Renal cortex interstitium (tissue), 15 donors: Measurements from ENCODE around the gene MCRIP1. TPM values are rescaled to one million over a fixed set of nuclear protein-coding genes. Genes with fewer than 3 reads are reported as not detected.
A peak's percentile ranks its signal among the peaks of the same experiment; 100 is the strongest.

Source experiments
- DNase-seq, 11 donors: peaks; one replicate each; pipeline ENCODE4 v3.0.0-alpha.2; 2013; ENCODE audit warnings: low read depth in 9 of 11, low spot score in 4 of 11; ENCODE audit errors: extremely low read depth in 1 of 11
- long read RNA-seq, 16 experiments: transcript quantifications; one replicate each; lab custom pipeline, GENCODE V29; 2026
- polyA plus RNA-seq, 3 donors: library from polyadenylated mRNA; unstranded; fragments of 120-200 nt; gene quantifications; one replicate each; pipeline ENCODE4 v1.2.1, GENCODE V29; 2013; ENCODE audit not compliant: insufficient read length in 3 of 3

MCRIP1 gene, protein sequence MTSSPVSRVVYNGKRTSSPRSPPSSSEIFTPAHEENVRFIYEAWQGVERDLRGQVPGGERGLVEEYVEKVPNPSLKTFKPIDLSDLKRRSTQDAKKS
- 100 to 1,000 TPM in 2 of 3 donors, 10 to 100 TPM in 1; 61.8 to 109 (median 107) TPM for polyA plus RNA-seq
- long read RNA-seq, donor 1, transcript MCRIP1-201 (5 exons, 1,209 nt) = major isoform, 24 of 44 reads
- long read RNA-seq, donor 1, transcript MCRIP1-203 (6 exons, 925 nt) = minor isoform, 13 of 44 reads
- long read RNA-seq, donor 1, partial matches to known transcripts = 0 of 44 reads
- long read RNA-seq, donor 1, other reads (novel, unspliced or antisense) = 0 of 44 reads
- long read RNA-seq, donor 2, transcript MCRIP1-207 (4 exons, 2,775 nt) = minor isoform, 10 of 75 reads
- long read RNA-seq, donor 2, transcript MCRIP1-201 (5 exons, 1,209 nt) = major isoform, 33 of 75 reads
- long read RNA-seq, donor 2, transcript MCRIP1-210 (4 exons, 577 nt) = minor isoform, 6 of 75 reads
- long read RNA-seq, donor 2, transcript MCRIP1-203 (6 exons, 925 nt) = minor isoform, 10 of 75 reads
- long read RNA-seq, donor 2, partial matches to known transcripts = 11 of 75 reads
- long read RNA-seq, donor 2, other reads (novel, unspliced or antisense) = 0 of 75 reads
- long read RNA-seq, donor 3, transcript MCRIP1-211 (3 exons, 751 nt) = minor isoform, 9 of 116 reads
- long read RNA-seq, donor 3, transcript MCRIP1-201 (5 exons, 1,209 nt) = major isoform, 61 of 116 reads
- long read RNA-seq, donor 3, transcript MCRIP1-203 (6 exons, 925 nt) = minor isoform, 25 of 116 reads
- long read RNA-seq, donor 3, transcript MCRIP1-207 (4 exons, 2,775 nt) = minor isoform, 12 of 116 reads
- long read RNA-seq, donor 3, partial matches to known transcripts = 0 of 116 reads
- long read RNA-seq, donor 3, other reads (novel, unspliced or antisense) = 0 of 116 reads
- long read RNA-seq, donor 4, transcript MCRIP1-203 (6 exons, 925 nt) = minor isoform, 9 of 65 reads
- long read RNA-seq, donor 4, transcript MCRIP1-207 (4 exons, 2,775 nt) = minor isoform, 10 of 65 reads
- long read RNA-seq, donor 4, transcript MCRIP1-201 (5 exons, 1,209 nt) = major isoform, 35 of 65 reads
- long read RNA-seq, donor 4, partial matches to known transcripts = 0 of 65 reads
- long read RNA-seq, donor 4, other reads (novel, unspliced or antisense) = 0 of 65 reads
- long read RNA-seq, donor 5 = 0 reads
- long read RNA-seq, donor 6, transcript MCRIP1-207 (4 exons, 2,775 nt) = minor isoform, 6 of 73 reads
- long read RNA-seq, donor 6, transcript MCRIP1-201 (5 exons, 1,209 nt) = major isoform, 40 of 73 reads
- long read RNA-seq, donor 6, transcript MCRIP1-203 (6 exons, 925 nt) = minor isoform, 10 of 73 reads
- long read RNA-seq, donor 6, partial matches to known transcripts = 8 of 73 reads
- long read RNA-seq, donor 6, other reads (novel, unspliced or antisense) = 0 of 73 reads
- long read RNA-seq, donor 7, transcript MCRIP1-207 (4 exons, 2,775 nt) = minor isoform, 8 of 71 reads
- long read RNA-seq, donor 7, transcript MCRIP1-203 (6 exons, 925 nt) = minor isoform, 11 of 71 reads
- long read RNA-seq, donor 7, transcript MCRIP1-201 (5 exons, 1,209 nt) = major isoform, 38 of 71 reads
- long read RNA-seq, donor 7, partial matches to known transcripts = 5 of 71 reads
- long read RNA-seq, donor 7, other reads (novel, unspliced or antisense) = 0 of 71 reads
- long read RNA-seq, donor 8 = 0 reads
- long read RNA-seq, donor 9, transcript MCRIP1-203 (6 exons, 925 nt) = minor isoform, 17 of 82 reads
- long read RNA-seq, donor 9, transcript MCRIP1-207 (4 exons, 2,775 nt) = minor isoform, 7 of 82 reads
- long read RNA-seq, donor 9, transcript MCRIP1-201 (5 exons, 1,209 nt) = major isoform, 41 of 82 reads
- long read RNA-seq, donor 9, partial matches to known transcripts = 6 of 82 reads
- long read RNA-seq, donor 9, other reads (novel, unspliced or antisense) = 0 of 82 reads
- long read RNA-seq, donor 10, transcript MCRIP1-203 (6 exons, 925 nt) = minor isoform, 10 of 65 reads
- long read RNA-seq, donor 10, transcript MCRIP1-201 (5 exons, 1,209 nt) = major isoform, 44 of 65 reads
- long read RNA-seq, donor 10, partial matches to known transcripts = 0 of 65 reads
- long read RNA-seq, donor 10, other reads (novel, unspliced or antisense) = 0 of 65 reads
- long read RNA-seq, donor 11, transcript MCRIP1-207 (4 exons, 2,775 nt) = minor isoform, 7 of 50 reads
- long read RNA-seq, donor 11, transcript MCRIP1-201 (5 exons, 1,209 nt) = major isoform, 24 of 50 reads
- long read RNA-seq, donor 11, transcript MCRIP1-212 (5 exons, 2,979 nt) = minor isoform, 7 of 50 reads
- long read RNA-seq, donor 11, transcript MCRIP1-203 (6 exons, 925 nt) = minor isoform, 8 of 50 reads
- long read RNA-seq, donor 11, partial matches to known transcripts = 0 of 50 reads
- long read RNA-seq, donor 11, other reads (novel, unspliced or antisense) = 0 of 50 reads
- long read RNA-seq, donor 12, transcript MCRIP1-201 (5 exons, 1,209 nt) = major isoform, 17 of 28 reads
- long read RNA-seq, donor 12, partial matches to known transcripts = 0 of 28 reads
- long read RNA-seq, donor 12, other reads (novel, unspliced or antisense) = 0 of 28 reads
- long read RNA-seq, donor 13 = 0 reads
- long read RNA-seq, donor 14, transcript MCRIP1-203 (6 exons, 925 nt) = minor isoform, 11 of 60 reads
- long read RNA-seq, donor 14, transcript MCRIP1-207 (4 exons, 2,775 nt) = minor isoform, 7 of 60 reads
- long read RNA-seq, donor 14, transcript MCRIP1-201 (5 exons, 1,209 nt) = major isoform, 27 of 60 reads
- long read RNA-seq, donor 14, partial matches to known transcripts = 6 of 60 reads
- long read RNA-seq, donor 14, other reads (novel, unspliced or antisense) = 0 of 60 reads
- long read RNA-seq, donor 15, transcript MCRIP1-201 (5 exons, 1,209 nt) = major isoform, 21 of 28 reads
- long read RNA-seq, donor 15, transcript MCRIP1-203 (6 exons, 925 nt) = minor isoform, 5 of 28 reads
- long read RNA-seq, donor 15, partial matches to known transcripts = 0 of 28 reads
- long read RNA-seq, donor 15, other reads (novel, unspliced or antisense) = 0 of 28 reads
- long read RNA-seq, donor 16, transcript MCRIP1-207 (4 exons, 2,775 nt) = minor isoform, 15 of 159 reads
- long read RNA-seq, donor 16, transcript MCRIP1-203 (6 exons, 925 nt) = minor isoform, 22 of 159 reads
- long read RNA-seq, donor 16, transcript MCRIP1-211 (3 exons, 751 nt) = minor isoform, 5 of 159 reads
- long read RNA-seq, donor 16, transcript MCRIP1-201 (5 exons, 1,209 nt) = major isoform, 96 of 159 reads
- long read RNA-seq, donor 16, partial matches to known transcripts = 9 of 159 reads
- long read RNA-seq, donor 16, other reads (novel, unspliced or antisense) = 0 of 159 reads

- DNase-seq = peak; percentile 80 to 94 (median 89)
Measured at GRCh38 chr17:81833160-81833920, at the start of gene MCRIP1. TSS of gene MCRIP1 (minus strand) at chr17:81833291. CDS start at chr17:81824506, 8,785 bp downstream.

- no peak for DNase-seq
Measured at GRCh38 chr17:81879121-81879520, 46.0 kb upstream of the MCRIP1 start.

- DNase-seq = no peak
Measured at GRCh38 chr17:81878294-81878693, 45.2 kb upstream of the MCRIP1 start.

DNA sequence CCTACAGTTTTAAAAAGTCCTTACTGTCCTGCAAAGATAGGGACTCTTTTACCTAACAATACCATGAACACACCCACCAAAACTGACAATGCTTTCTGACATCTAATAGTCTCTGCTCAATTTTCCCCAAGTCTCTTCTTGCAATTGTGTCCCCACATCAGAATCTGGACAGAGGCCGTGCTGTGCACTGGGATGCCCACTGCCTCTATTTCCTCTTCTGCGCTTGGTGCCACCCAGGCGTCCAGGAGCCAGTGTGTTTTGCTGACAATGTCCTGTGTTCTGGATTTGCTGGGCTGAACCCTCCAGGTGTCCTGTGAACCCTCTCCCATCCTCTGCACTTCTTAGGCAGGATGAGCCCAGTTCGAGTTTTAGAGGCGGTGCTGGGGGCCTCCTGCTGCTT lies 44.5 kb upstream of the MCRIP1 start:
- no peak for DNase-seq

- DNase-seq = peak in 9 of 11 donors; percentile 67 to 88 (median 82)
Measured at GRCh38 chr17:81871387-81872230, 38.5 kb upstream of the MCRIP1 start.

GRCh38 chr17:81870981-81871386 lies 37.9 kb upstream of the MCRIP1 start, which contains the start of gene ARHGDIA:
TSS of gene ARHGDIA (minus strand) at chr17:81871337. CDS start at chr17:81869930, 1,407 bp downstream.
- no peak for DNase-seq

DNA sequence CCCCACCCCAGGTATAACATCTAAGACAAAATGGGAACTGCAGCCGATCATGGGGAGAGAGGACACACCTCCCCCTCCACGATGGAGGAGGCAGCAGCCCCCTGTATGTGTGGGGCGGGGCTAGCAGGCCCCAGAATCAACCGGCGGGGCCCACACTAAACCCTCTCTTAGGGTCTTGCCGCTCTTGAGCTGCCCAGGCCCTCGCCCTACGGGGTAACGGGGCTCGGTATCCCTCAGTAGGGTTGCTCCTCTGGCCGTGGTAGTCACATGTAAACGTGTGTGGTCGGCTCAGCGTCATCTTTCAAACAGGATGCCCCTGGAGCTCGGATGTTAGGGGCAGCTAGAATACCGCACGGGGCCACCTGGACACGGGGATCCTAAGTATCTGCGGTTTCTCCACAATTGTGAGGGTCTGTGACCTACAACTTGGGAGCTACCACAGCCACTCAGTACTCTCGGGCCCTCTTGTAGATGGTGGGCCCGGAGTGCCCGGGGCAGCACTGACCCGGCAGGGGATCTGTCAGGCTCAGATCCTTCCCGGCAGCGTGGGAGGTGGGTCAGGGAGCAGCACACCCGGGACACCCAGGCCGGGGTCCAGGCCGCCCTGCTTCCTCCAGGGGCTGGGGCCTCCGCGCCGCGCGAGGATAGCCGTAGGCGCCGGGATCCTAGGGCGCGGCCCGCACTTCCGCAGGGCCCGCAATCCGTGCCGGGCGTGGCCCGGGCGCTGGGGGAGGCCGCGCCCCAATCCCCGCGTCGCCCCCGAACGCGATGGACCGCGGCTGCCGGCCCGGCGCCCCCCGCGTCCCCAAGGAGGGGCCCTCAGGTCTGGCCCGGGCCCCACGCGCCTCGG lies 37.3 kb upstream of the MCRIP1 start:
- no peak for DNase-seq

GRCh38 chr17:81869221-81870130 lies 36.4 kb upstream of the MCRIP1 start:
- DNase-seq = peak in 1 of 11 donors; percentile 51

- no peak for DNase-seq
Measured at GRCh38 chr17:81868674-81869220, 35.7 kb upstream of the MCRIP1 start.

- DNase-seq = no peak
Measured at GRCh38 chr17:81867991-81868673, 35.0 kb upstream of the MCRIP1 start.
